Bone marrow (tissue), 2 donors: ENCODE measurements around the gene NCAPD3.
"Not testable (repeated sequence)": the region's sequence is repeated elsewhere in the genome, so short reads cannot be mapped to it uniquely, and the experiment has no call there.

Experiments
- DNase-seq, 2 donors: peaks; one replicate each; lab custom pipeline; 2025; lab: John Stamatoyannopoulos, UW

Gene NCAPD3

GRCh38 chr11:134131628-134132244 lies 92.0 kb downstream of the NCAPD3 start:
- DNase-seq, result no peak

- peak in 1 of 2 donors; percentile 37 for DNase-seq
Measured at GRCh38 chr11:134126217-134126822, 97.4 kb downstream of the NCAPD3 start.

GRCh38 chr11:134125507-134125906 lies 98.3 kb downstream of the NCAPD3 start:
- DNase-seq, result no peak

- no peak for DNase-seq
Measured at GRCh38 chr11:134124660-134125451, 98.9 kb downstream of the NCAPD3 start.

GRCh38 chr11:134120921-134121526 lies 102.7 kb downstream of the NCAPD3 start:
- DNase-seq, result no peak

GRCh38 chr11:134120143-134120850 lies 103.5 kb downstream of the NCAPD3 start:
- DNase-seq, result no peak

- DNase-seq, result no peak
Measured at GRCh38 chr11:134119094-134119493, 104.7 kb downstream of the NCAPD3 start.

GRCh38 chr11:134118006-134118405 lies 105.8 kb downstream of the NCAPD3 start:
- no peak for DNase-seq

- DNase-seq, result no peak
Measured at GRCh38 chr11:134116210-134116609, 107.6 kb downstream of the NCAPD3 start.

- not testable (repeated sequence) for DNase-seq
Measured at GRCh38 chr11:134113787-134114186, 110.0 kb downstream of the NCAPD3 start.

GRCh38 chr11:134110252-134110815 lies 113.4 kb downstream of the NCAPD3 start:
- DNase-seq, result no peak
